Activated CD4-positive, alpha-beta T cell treated with anti-CD3 and anti-CD28 coated beads for 36 hours (primary cell): ENCODE data around the gene PLA2G4F. TPM values are rescaled to one million over a fixed set of nuclear protein-coding genes. Genes with fewer than 3 reads are reported as not detected.

Experiments
- ATAC-seq: fragments of 200-7000 bp; cut with Tn5 transposase; one replicate; pipeline ENCODE4 v1.10.0; 2021; ENCODE audit warnings: mild to moderate bottlenecking, moderate library complexity
- CTCF ChIA-PET: fragments of 350-600 bp; sonication (Branson Sonifier 250); formaldehyde crosslinking; loops from one replicate; lab custom pipeline; 2021; ENCODE audit warnings: antibody characterized with exemption; lab: Charles Lee
- POLR2A ChIA-PET: fragments of 350-600 bp; sonication (Branson Sonifier 250); formaldehyde crosslinking; loops from one replicate; lab custom pipeline; 2021; ENCODE audit warnings: antibody characterized with exemption, inconsistent platforms; lab: Charles Lee
- DNase-seq: peaks from one replicate; pipeline ENCODE4 v3.0.0-alpha.2; 2020
- H3K27ac Mint-ChIP-seq: one replicate; pipeline ENCODE4 v1.8.0; 2021; ENCODE audit warnings: mixed read lengths
- H3K27me3 Mint-ChIP-seq: one replicate; pipeline ENCODE4 v1.8.0; 2021; ENCODE audit warnings: mixed read lengths
- H3K36me3 Mint-ChIP-seq: one replicate; pipeline ENCODE4 v1.8.0; 2021; ENCODE audit warnings: low read depth, mixed read lengths
- H3K4me1 Mint-ChIP-seq: one replicate; pipeline ENCODE4 v1.8.0; 2021; ENCODE audit warnings: mixed read lengths
- H3K4me3 Mint-ChIP-seq: one replicate; pipeline ENCODE4 v1.8.0; 2021; ENCODE audit warnings: mild to moderate bottlenecking, moderate library complexity, mixed read lengths
- H3K9me3 Mint-ChIP-seq: one replicate; pipeline ENCODE4 v1.8.0; 2021; ENCODE audit warnings: low read depth, mixed read lengths
- intact Hi-C, 2 experiments: fragments of 100-400 bp; cut with DNase I in 1 of 2; cut with micrococcal nuclease in 1 of 2; formaldehyde crosslinking; loops; one replicate each; pipeline versions ENCODE4 v1.14.2 to v1.15.1; 2022 to 2024; cut with DNase I, micrococcal nuclease
- total RNA-seq, 2 experiments: library from RNA; stranded (reverse); gene quantifications; one replicate each; pipeline ENCODE4 v1.2.3, GENCODE V29; 2021

The PLA2G4F gene
- total RNA-seq, 2 experiments from 2014 or later, result not detected

- Mint-ChIP-seq H3K4me1 (no peaks in the 10 kb centered on the region), H3K9me3 (no peaks in the 10 kb centered on the region), H3K4me3 (no peak overlapping the region), H3K27ac (no peak overlapping the region), H3K27me3 (peaks cover 7% of the 10 kb centered on the region), H3K36me3 (no peaks in the 10 kb centered on the region)
- intact Hi-C loops, result no loop called here
- DNase-seq (no peak), ATAC-seq (no peak)
- ChIA-PET POLR2A (interaction anchor here (0.6 kb wide), 1 partner anchor 361 kb away, joined by 3 read pairs; the partner anchor contains the start of gene ZNF106), CTCF (interaction anchor here (0.7 to 1.4 kb wide), 4 partner anchors 19 to 279 kb away, joined by 3 to 6 read pairs (median 3); no protein-coding TSS in a partner anchor)
Measured at GRCh38 chr15:42130246-42130986, 26.0 kb downstream of the PLA2G4F start.

DNA sequence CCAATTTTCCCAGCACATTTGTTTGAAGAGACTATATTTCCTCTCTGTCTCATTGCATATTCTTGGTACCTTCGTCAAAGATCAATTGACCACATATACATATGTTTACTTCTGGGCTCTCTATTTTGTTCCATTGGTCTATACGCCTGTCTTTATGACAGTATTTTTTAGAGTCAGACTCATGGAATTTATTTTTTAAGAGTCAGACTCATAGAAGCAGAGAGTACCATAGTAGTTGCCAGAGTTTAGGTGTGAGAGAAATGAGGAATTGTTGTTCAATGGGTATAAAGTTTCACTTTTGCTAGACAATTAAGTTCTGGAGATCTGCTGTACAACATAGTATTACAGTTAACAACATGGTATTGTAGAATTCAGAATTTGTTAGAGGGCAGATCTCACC lies 27.1 kb downstream of the PLA2G4F start:
- intact Hi-C loops, result no loop called here
- Mint-ChIP-seq H3K9me3 (no peaks in the 10 kb centered on the region), H3K27ac (no peak overlapping the region), H3K4me1 (no peaks in the 10 kb centered on the region), H3K27me3 (peaks cover 11% of the 10 kb centered on the region), H3K4me3 (no peak overlapping the region), H3K36me3 (no peaks in the 10 kb centered on the region)
- ChIA-PET CTCF (interaction anchor here (1.1 to 1.4 kb wide), 2 partner anchors 20 to 140 kb away, joined by 3 to 6 read pairs; no protein-coding TSS in a partner anchor), POLR2A (no interaction called here)
- ATAC-seq (no peak), DNase-seq (no peak)

GRCh38 chr15:42128476-42128875 lies 28.0 kb downstream of the PLA2G4F start:
- no peaks in the 10 kb centered on the region for H3K36me3 Mint-ChIP-seq
- intact Hi-C loops, result no loop called here
- no peak for DNase-seq
- peaks cover 11% of the 10 kb centered on the region for H3K27me3 Mint-ChIP-seq
- no peaks in the 10 kb centered on the region for H3K9me3 Mint-ChIP-seq
- no peak overlapping the region for H3K27ac Mint-ChIP-seq
- no peak overlapping the region for H3K4me3 Mint-ChIP-seq
- no peak for ATAC-seq
- ChIA-PET CTCF (interaction anchor here (0.7 to 1.2 kb wide), 2 partner anchors 9 to 67 kb away, joined by 3 read pairs; no protein-coding TSS in a partner anchor), POLR2A (no interaction called here)
- no peaks in the 10 kb centered on the region for H3K4me1 Mint-ChIP-seq

- no peak overlapping the region for H3K27ac Mint-ChIP-seq
- no peak overlapping the region for H3K4me3 Mint-ChIP-seq
- ChIA-PET POLR2A (no interaction called here), CTCF (interaction anchor here (0.7 kb wide), 1 partner anchor 35 kb away, joined by 3 read pairs; no protein-coding TSS in a partner anchor)
- no peak for ATAC-seq
- no peaks in the 10 kb centered on the region for H3K9me3 Mint-ChIP-seq
- H3K4me1 Mint-ChIP-seq, result no peaks in the 10 kb centered on the region
- H3K27me3 Mint-ChIP-seq, result peaks cover 4% of the 10 kb centered on the region
- H3K36me3 Mint-ChIP-seq, result no peaks in the 10 kb centered on the region
- intact Hi-C loops, result no loop called here
- no peak for DNase-seq
Measured at GRCh38 chr15:42123546-42123945, 32.9 kb downstream of the PLA2G4F start.

GRCh38 chr15:42121682-42122081 lies 34.8 kb downstream of the PLA2G4F start:
- DNase-seq, result no peak
- no peaks in the 10 kb centered on the region for H3K9me3 Mint-ChIP-seq
- no peak overlapping the region for H3K4me3 Mint-ChIP-seq
- H3K27me3 Mint-ChIP-seq, result peaks cover 4% of the 10 kb centered on the region
- POLR2A ChIA-PET, result interaction anchor here (0.6 kb wide), 1 partner anchor 35 kb away, joined by 9 read pairs; no protein-coding TSS in a partner anchor
- H3K4me1 Mint-ChIP-seq, result no peaks in the 10 kb centered on the region
- no peak for ATAC-seq
- H3K27ac Mint-ChIP-seq, result no peak overlapping the region
- H3K36me3 Mint-ChIP-seq, result no peaks in the 10 kb centered on the region
- CTCF ChIA-PET, result interaction anchor here (1.6 kb wide), 1 partner anchor 13 kb away, joined by 5 read pairs; no protein-coding TSS in a partner anchor
- intact Hi-C loops, result no loop called here

DNA sequence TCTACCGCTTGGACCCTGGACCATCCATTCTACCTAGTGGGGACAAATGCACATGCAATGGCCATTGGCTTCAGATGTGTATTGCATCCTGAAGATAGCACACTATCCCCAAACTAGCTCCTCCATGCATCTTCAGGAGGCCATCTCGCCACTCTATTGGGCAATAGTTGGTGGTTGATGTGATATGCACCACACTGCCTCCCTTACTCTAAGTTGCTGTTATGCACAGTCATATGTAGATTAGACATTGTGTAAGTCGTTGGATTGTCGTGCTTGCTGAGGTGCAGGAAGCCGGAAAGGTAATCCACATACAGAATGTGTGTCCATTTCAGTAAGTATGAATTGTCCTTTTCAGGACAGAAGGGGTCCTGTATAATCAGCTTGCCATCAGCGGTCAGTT lies 35.4 kb downstream of the PLA2G4F start:
- ATAC-seq (no peak), DNase-seq (no peak)
- H3K27me3 Mint-ChIP-seq, result peaks cover 4% of the 10 kb centered on the region
- ChIA-PET POLR2A (no interaction called here), CTCF (interaction anchor here (0.6 to 1.6 kb wide), 3 partner anchors 14 to 64 kb away, joined by 3 to 5 read pairs (median 3); no protein-coding TSS in a partner anchor)
- H3K4me1 Mint-ChIP-seq, result no peaks in the 10 kb centered on the region
- intact Hi-C loops, result no loop called here
- no peak overlapping the region for H3K4me3 Mint-ChIP-seq
- no peaks in the 10 kb centered on the region for H3K36me3 Mint-ChIP-seq
- H3K9me3 Mint-ChIP-seq, result no peaks in the 10 kb centered on the region
- H3K27ac Mint-ChIP-seq, result no peak overlapping the region

DNA sequence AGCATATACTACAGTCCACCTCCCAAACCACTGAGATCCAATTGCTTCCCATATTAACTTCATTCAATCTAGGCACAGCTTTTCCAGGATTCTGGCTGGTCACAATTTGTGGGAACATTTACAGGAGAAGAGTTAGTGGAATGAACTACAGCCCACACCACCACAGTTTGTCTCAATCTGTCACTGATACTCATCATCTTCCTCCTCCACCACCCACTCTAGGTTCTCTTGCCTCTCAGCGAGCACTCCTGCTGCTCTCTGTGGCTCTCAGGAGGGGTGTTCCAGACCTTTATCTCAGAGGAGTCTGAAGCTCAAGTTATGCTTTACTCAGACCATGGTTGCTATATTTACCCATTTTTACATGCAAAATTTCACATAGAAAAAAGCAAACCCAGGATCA lies 36.2 kb downstream of the PLA2G4F start:
- ChIA-PET POLR2A (no interaction called here), CTCF (interaction anchor here (0.6 to 1.6 kb wide), 4 partner anchors 14 to 130 kb away, joined by 3 to 5 read pairs (median 4); no protein-coding TSS in a partner anchor)
- ATAC-seq (no peak), DNase-seq (no peak)
- Mint-ChIP-seq H3K9me3 (no peaks in the 10 kb centered on the region), H3K4me3 (no peak overlapping the region), H3K4me1 (no peaks in the 10 kb centered on the region), H3K27me3 (peaks cover 4% of the 10 kb centered on the region), H3K27ac (no peak overlapping the region), H3K36me3 (no peaks in the 10 kb centered on the region)
- intact Hi-C loops, result no loop called here

- ATAC-seq (no peak), DNase-seq (no peak)
- Mint-ChIP-seq H3K27ac (no peak overlapping the region), H3K9me3 (no peaks in the 10 kb centered on the region), H3K4me1 (no peaks in the 10 kb centered on the region), H3K4me3 (no peak overlapping the region), H3K36me3 (no peaks in the 10 kb centered on the region), H3K27me3 (peaks cover under 1% of the 10 kb centered on the region)
- ChIA-PET POLR2A (no interaction called here), CTCF (interaction anchor here (0.9 to 1.5 kb wide), 4 partner anchors 9 to 129 kb away, joined by 3 to 4 read pairs (median 3); no protein-coding TSS in a partner anchor)
- intact Hi-C loops, result no loop called here
Measured at GRCh38 chr15:42119446-42119760, 37.0 kb downstream of the PLA2G4F start.

- intact Hi-C loops, result no loop called here
- H3K4me1 Mint-ChIP-seq, result no peaks in the 10 kb centered on the region
- no peak overlapping the region for H3K27ac Mint-ChIP-seq
- CTCF ChIA-PET, result interaction anchor here (0.9 to 1.5 kb wide), 5 partner anchors 9 to 129 kb away, joined by 3 to 6 read pairs (median 3); no protein-coding TSS in a partner anchor
- H3K9me3 Mint-ChIP-seq, result no peaks in the 10 kb centered on the region
- no peak overlapping the region for H3K4me3 Mint-ChIP-seq
- DNase-seq (no peak), ATAC-seq (no peak)
- no peaks in the 10 kb centered on the region for H3K36me3 Mint-ChIP-seq
- no peaks in the 10 kb centered on the region for H3K27me3 Mint-ChIP-seq
- POLR2A ChIA-PET, result no interaction called here
Measured at GRCh38 chr15:42118650-42119445, 37.6 kb downstream of the PLA2G4F start.

GRCh38 chr15:42111924-42112323 lies 44.5 kb downstream of the PLA2G4F start:
- Mint-ChIP-seq H3K9me3 (no peaks in the 10 kb centered on the region), H3K36me3 (no peaks in the 10 kb centered on the region), H3K4me1 (peaks cover 18% of the 10 kb centered on the region), H3K4me3 (no peak overlapping the region), H3K27ac (no peak overlapping the region), H3K27me3 (peaks cover 24% of the 10 kb centered on the region)
- CTCF ChIA-PET, result interaction anchor here (0.6 to 0.9 kb wide), 3 partner anchors 23 to 205 kb away, joined by 3 read pairs; no protein-coding TSS in a partner anchor
- DNase-seq, result no peak
- intact Hi-C loops, result no loop called here
- ATAC-seq, result no peak
- POLR2A ChIA-PET, result interaction anchor here (0.6 kb wide), 1 partner anchor 451 kb away, joined by 3 read pairs; no protein-coding TSS in a partner anchor

DNA sequence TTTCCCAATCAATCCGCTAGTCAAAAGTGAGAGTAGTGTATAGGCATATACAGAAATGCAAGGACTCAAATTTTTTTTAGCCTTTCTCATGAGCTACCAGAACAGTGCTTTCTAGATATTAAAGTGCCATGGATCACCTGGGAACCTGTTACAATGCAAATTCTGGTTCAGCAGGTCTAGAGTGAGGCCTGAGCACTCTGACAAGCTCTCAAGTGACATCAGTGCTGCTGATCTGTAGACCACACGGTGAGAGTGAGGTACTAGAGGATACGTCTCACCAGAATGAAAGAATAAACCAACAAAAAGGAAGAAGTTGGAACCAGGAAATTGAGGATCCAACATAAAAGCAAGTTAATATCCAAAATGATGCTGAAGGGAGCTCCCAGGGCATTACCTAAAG lies 46.1 kb downstream of the PLA2G4F start:
- CTCF ChIA-PET, result interaction anchor here (0.6 to 1.6 kb wide), 5 partner anchors 8 to 121 kb away, joined by 3 to 4 read pairs (median 3); no protein-coding TSS in a partner anchor

More for the DNA sequence above, 46.1 kb downstream of the PLA2G4F start:
- peaks cover 27% of the 10 kb centered on the region for H3K27me3 Mint-ChIP-seq
- ATAC-seq (no peak), DNase-seq (no peak)
- H3K4me3 Mint-ChIP-seq, result no peak overlapping the region
- H3K9me3 Mint-ChIP-seq, result no peaks in the 10 kb centered on the region
- POLR2A ChIA-PET, result no interaction called here
- H3K36me3 Mint-ChIP-seq, result no peaks in the 10 kb centered on the region
- intact Hi-C loops, result no loop called here
- H3K27ac Mint-ChIP-seq, result no peak overlapping the region
- H3K4me1 Mint-ChIP-seq, result peaks cover 18% of the 10 kb centered on the region
